Measurements from ENCODE around the gene AP3B2. TPM values are rescaled to one million over a fixed set of nuclear protein-coding genes. Genes with fewer than 3 reads are reported as not detected.

The AP3B2 gene
- polyA plus RNA-seq, 1 donor (not counting 4 experiments of a cell fraction or from before 2014, with no cell fraction given): 0.25 TPM

DNA sequence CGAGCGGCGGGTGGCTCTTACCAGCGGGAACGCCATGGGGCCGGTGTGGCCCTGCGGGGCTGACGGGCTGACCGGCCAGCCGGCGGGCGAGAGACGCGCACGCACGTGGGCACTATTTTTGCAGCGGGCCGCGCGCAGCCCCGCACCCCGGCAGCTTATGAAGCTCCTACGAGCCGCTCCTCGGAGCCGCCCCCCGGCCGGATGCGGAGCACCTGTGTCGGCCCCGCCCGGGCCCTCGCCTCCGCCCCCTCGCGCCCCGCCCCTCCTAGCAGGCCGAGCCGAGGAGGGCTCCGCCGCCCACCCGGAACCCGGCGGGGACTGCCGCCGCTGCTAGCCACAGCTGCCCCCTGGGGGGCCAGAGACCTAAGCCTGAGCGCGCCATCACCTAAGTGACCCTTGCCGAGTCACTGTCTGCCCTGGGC is 61.8 kb downstream of the AP3B2 start:
- H3K27ac ChIP-seq (ENCODE audit: control insufficient read depth, insufficient read depth, low read length): no peak overlapping the region
- FAIRE-seq: no peak
- H3K4me1 ChIP-seq (ENCODE audit: control insufficient read depth, extremely low read depth, insufficient read depth, low read length): peaks cover 2% of the 10 kb centered on the region

DNA sequence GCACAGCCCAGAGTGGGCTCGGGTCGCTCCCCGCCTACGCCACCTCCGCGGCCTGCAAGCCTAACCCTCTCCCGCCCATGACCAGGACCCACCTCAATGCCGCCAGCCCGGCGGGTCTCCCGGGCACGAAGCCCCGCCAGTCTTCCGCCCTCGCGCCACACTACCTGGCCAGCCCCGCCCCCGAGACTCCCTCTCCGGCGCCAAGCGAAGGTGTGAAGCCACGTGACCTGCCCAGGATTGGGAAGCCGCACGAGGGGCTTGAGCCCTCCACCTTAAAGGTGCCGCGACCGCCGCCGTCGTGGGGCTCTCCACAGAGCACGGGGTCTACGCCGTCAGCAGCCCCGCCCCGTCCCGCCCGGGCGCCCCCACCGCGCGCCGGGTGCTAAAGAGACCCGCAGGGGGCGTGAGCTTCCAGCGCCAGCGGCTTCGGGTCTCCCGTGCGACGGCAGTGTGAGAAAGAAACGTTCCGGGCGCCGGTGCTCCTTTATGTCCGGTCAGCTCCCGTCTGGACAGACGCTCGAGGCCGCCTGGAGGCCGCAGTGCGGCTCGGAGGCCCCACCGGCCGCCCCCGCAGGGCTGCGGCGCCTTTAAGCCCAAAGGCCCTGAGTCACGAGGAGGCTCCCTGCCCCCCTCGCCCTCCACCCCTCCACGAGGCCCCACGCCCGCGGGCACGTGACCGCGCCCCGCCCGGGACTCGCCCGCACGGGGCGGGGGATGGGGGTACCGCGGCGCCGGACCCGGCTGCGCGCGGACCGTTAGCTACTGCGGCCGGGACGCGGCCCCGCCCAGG is 62.4 kb downstream of the AP3B2 start, which contains the start of gene CPEB1:
TSS of gene CPEB1 (minus strand) at position 319 of the 790 bp plus-strand sequence. CDS start 18,904 bp downstream, outside the sequence.
- Histone ChIP-seq H3K27me3 (ENCODE audit: control insufficient read depth, extremely low read depth, insufficient read depth, low read length) (peaks cover 59% of the 10 kb centered on the region), H3K36me3 (ENCODE audit: control insufficient read depth in 2 of 2, extremely low read depth in 1 of 2, insufficient read depth in 2 of 2, low read length in 2 of 2) (no peaks in the 10 kb centered on the region), H3K9me3 (ENCODE audit: control insufficient read depth, low read depth, low read length) (no peaks in the 10 kb centered on the region), H3K27ac (ENCODE audit: control insufficient read depth, insufficient read depth, low read length) (no peak within 1 kb of the TSS), H3K4me2 (ENCODE audit: control insufficient read depth, extremely low read depth, insufficient read depth, low read depth, low read length) (peak within 1 kb of the TSS; percentile 51), H4K20me1 (ENCODE audit: control insufficient read depth, extremely low read depth, insufficient read depth, low read length) (peaks cover 3% of the 10 kb centered on the region), H2AFZ (ENCODE audit: control insufficient read depth, low read length) (peak within 1 kb of the TSS; percentile 12), H3K4me3 (ENCODE audit: control insufficient read depth in 2 of 3, extremely low read depth in 1 of 3, insufficient read depth in 2 of 3, low read depth in 1 of 3, low read length in 3 of 3) (peak within 1 kb of the TSS; percentile 27 to 30 (median 29)), H3K79me2 (ENCODE audit: control insufficient read depth, insufficient read depth, low read length) (no peaks in the 10 kb centered on the region), H3K9me1 (ENCODE audit: control insufficient read depth, extremely low read depth, insufficient read depth, low read length) (no peaks in the 10 kb centered on the region), H3K4me1 (ENCODE audit: control insufficient read depth, extremely low read depth, insufficient read depth, low read length) (peaks cover 2% of the 10 kb centered on the region), H3K9ac (ENCODE audit: control insufficient read depth, extremely low read depth, insufficient read depth, low read length) (no peak within 1 kb of the TSS)
- no peak for FAIRE-seq
- TF ChIP-seq, protein P1, sequence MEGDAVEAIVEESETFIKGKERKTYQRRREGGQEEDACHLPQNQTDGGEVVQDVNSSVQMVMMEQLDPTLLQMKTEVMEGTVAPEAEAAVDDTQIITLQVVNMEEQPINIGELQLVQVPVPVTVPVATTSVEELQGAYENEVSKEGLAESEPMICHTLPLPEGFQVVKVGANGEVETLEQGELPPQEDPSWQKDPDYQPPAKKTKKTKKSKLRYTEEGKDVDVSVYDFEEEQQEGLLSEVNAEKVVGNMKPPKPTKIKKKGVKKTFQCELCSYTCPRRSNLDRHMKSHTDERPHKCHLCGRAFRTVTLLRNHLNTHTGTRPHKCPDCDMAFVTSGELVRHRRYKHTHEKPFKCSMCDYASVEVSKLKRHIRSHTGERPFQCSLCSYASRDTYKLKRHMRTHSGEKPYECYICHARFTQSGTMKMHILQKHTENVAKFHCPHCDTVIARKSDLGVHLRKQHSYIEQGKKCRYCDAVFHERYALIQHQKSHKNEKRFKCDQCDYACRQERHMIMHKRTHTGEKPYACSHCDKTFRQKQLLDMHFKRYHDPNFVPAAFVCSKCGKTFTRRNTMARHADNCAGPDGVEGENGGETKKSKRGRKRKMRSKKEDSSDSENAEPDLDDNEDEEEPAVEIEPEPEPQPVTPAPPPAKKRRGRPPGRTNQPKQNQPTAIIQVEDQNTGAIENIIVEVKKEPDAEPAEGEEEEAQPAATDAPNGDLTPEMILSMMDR (optimal IDR thresholded peaks at IDR 0.05 in 1 of 3, IDR thresholded peaks at IDR 0.05 in 1 of 3, conservative IDR thresholded peaks at IDR 0.05 in 1 of 3; ENCODE audit: extremely low read depth in 1 of 3, insufficient read depth in 2 of 3, low read length in 3 of 3): no peak
- no peak for TF ChIP-seq EZH2 (IDR thresholded peaks at IDR 0.05; ENCODE audit: low read length)
- dilution Hi-C loops (cut with MboI; ENCODE audit: extremely low pct_ligation_motif_present, low sequenced_read_pairs): no loop called here
- DNase-seq (ENCODE audit: low read depth, low spot score): no peak

More for the DNA sequence above, 61.8 kb downstream of the AP3B2 start:
- Histone ChIP-seq H3K9me1 (ENCODE audit: control insufficient read depth, extremely low read depth, insufficient read depth, low read length) (no peaks in the 10 kb centered on the region), H3K9ac (ENCODE audit: control insufficient read depth, extremely low read depth, insufficient read depth, low read length) (no peak overlapping the region), H3K79me2 (ENCODE audit: control insufficient read depth, insufficient read depth, low read length) (no peaks in the 10 kb centered on the region), H3K36me3 (ENCODE audit: control insufficient read depth in 2 of 2, extremely low read depth in 1 of 2, insufficient read depth in 2 of 2, low read length in 2 of 2) (no peaks in the 10 kb centered on the region), H3K9me3 (ENCODE audit: control insufficient read depth, low read depth, low read length) (no peaks in the 10 kb centered on the region), H3K4me2 (ENCODE audit: control insufficient read depth, extremely low read depth, insufficient read depth, low read depth, low read length) (peak overlapping the region; percentile 51), H4K20me1 (ENCODE audit: control insufficient read depth, extremely low read depth, insufficient read depth, low read length) (peaks cover 3% of the 10 kb centered on the region), H3K27me3 (ENCODE audit: control insufficient read depth, extremely low read depth, insufficient read depth, low read length) (peaks cover 59% of the 10 kb centered on the region), H3K4me3 (ENCODE audit: control insufficient read depth in 2 of 3, extremely low read depth in 1 of 3, insufficient read depth in 2 of 3, low read depth in 1 of 3, low read length in 3 of 3) (peak overlapping the region; percentile 27 to 30 (median 29)), H2AFZ (ENCODE audit: control insufficient read depth, low read length) (no peak overlapping the region)
- TF ChIP-seq, protein P1 (optimal IDR thresholded peaks at IDR 0.05 in 1 of 3, IDR thresholded peaks at IDR 0.05 in 1 of 3, conservative IDR thresholded peaks at IDR 0.05 in 1 of 3; ENCODE audit: extremely low read depth in 1 of 3, insufficient read depth in 2 of 3, low read length in 3 of 3): no peak
- no peak for TF ChIP-seq EZH2 (IDR thresholded peaks at IDR 0.05; ENCODE audit: low read length)
- dilution Hi-C loops (cut with MboI; ENCODE audit: extremely low pct_ligation_motif_present, low sequenced_read_pairs): no loop called here
- no peak for DNase-seq (ENCODE audit: low read depth, low spot score)
